LNCAP (cell line): ENCODE data around the gene GPATCH2.

Source experiments
- CTCF ChIP-seq: fragments of 450-650 bp; IDR thresholded peaks from 2 replicates; pipeline ENCODE4 v1.5.1; 2017; ENCODE audit warnings: mild to moderate bottlenecking

Gene GPATCH2

DNA sequence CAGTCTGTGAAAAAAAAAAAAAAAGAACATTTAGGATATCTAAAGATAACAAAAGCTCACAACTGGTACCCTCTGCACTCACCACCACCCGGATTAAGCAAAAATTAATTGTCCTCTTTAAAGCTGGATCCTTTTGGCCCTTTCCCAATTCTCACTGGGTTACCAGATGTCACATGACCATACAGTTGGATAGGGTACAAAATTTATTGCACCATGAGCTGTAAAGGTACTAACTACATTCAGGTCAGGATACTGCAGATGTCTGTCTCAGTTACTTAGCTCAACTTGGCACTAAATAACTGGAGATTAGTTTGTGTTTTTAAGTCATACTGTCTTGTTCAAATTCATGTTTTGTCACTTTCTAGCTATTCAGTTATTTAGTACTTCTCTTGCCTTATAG lies 96.3 kb downstream of the GPATCH2 start:
- no peak for TF ChIP-seq CTCF

DNA sequence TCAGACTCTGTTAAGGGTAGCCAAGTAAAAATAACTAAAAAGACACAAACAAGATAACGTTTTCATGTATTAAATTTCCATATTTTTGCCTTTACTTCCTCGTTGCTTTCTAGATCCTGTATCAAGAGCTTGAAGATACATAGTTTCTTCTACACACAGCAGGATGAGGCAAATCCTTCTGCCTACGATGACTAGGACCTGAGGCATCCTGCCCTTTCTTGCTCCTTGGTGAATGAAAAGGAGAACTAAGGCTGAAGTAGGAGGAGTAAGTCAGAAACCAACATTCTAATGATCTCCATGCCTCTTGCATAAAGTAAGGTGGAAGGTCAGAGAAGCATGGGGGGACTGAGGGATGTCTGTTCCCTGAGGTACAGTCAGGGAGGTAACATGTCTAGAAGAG lies 102.6 kb downstream of the GPATCH2 start:
- TF ChIP-seq CTCF, result no peak

DNA sequence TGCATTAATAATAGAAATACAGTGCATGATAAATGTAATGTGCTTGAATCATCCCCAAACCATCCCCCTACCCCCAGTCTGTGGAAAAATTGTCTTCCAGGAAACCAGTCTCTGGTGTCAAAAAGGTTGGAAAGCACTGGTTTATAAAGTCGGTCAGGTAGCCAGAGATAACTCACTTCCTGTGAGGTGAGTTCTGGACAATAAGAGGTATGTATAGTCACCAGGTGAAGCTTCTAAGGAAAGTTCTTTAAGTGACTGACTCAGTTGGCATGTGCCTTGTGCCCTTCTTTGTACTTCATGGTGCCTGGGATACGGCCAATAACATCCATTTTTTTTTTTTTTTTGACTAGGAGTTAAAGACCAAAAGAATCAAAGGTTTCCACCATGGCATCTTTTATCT lies 103.7 kb downstream of the GPATCH2 start:
- no peak for TF ChIP-seq CTCF

- no peak for TF ChIP-seq CTCF
Observed at GRCh38 chr1:217526636-217527035, 104.3 kb downstream of the GPATCH2 start.

- TF ChIP-seq CTCF, result no peak
Observed at GRCh38 chr1:217525773-217526490, 105.0 kb downstream of the GPATCH2 start.

DNA sequence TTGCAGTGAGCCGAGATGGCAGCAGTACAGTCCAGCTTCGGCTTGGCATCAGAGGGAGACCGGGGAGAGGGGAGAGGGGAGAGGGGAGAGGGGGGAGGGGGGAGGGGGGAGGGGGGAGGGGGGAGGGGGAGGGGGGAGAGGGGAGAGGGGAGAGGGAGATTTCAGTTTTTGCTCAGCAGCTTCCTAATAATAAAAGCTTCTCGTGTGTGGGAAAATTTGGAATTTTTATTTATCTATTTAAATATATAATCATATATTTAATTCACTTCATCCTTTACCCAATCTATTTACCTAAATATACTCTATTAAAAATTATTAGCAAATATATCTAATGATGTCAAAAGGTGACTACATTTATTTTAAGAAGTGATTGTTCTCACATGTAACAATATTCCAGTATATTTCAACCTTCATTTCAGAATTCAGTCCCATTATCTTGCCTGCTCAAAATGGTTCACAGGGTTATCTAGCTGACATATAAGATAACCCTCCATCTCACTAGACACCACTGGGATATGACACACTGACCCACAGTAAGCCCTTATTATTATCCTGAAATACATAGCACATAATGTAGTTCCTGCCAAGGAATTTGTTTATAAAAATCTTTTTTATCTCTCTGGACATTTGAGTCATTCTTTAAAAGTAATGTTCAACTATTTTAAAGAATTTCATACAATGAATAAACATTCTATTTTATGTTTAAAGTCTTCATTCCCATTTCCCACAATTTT lies 105.9 kb downstream of the GPATCH2 start:
- TF ChIP-seq CTCF, result no peak

GRCh38 chr1:217522277-217522676 lies 108.6 kb downstream of the GPATCH2 start:
- TF ChIP-seq CTCF, result peak; percentile 31
